GM18868 (cell line): ENCODE data around the gene TTC28.
"Not testable (repeated sequence)": the region's sequence is repeated elsewhere in the genome, so short reads cannot be mapped to it uniquely, and the experiment has no call there.

Source experiments
- ATAC-seq: cut with Tn5 transposase; IDR thresholded peaks from one replicate; pipeline ENCODE4 v1.9.1; 2021; ENCODE audit warnings: mild to moderate bottlenecking, moderate library complexity; ENCODE audit not compliant: unreplicated experiment

The TTC28 gene

GRCh38 chr22:28679611-28680287 lies at the start of gene TTC28:
Gene TTC28 (minus strand): TSS chr22:28679840. CDS start chr22:28679723, 117 bp downstream.
- not testable (repeated sequence) for ATAC-seq

GRCh38 chr22:28728621-28729313 lies 49.1 kb upstream of the TTC28 start:
- no peak for ATAC-seq

GRCh38 chr22:28728002-28728401 lies 48.4 kb upstream of the TTC28 start:
- no peak for ATAC-seq

- ATAC-seq, result no peak
These were observed 38.4 kb upstream of the TTC28 start for GRCh38 chr22:28718044-28718443.

- no peak for ATAC-seq
These were observed 37.0 kb upstream of the TTC28 start for GRCh38 chr22:28716686-28717085.

GRCh38 chr22:28715611-28716010 lies 36.0 kb upstream of the TTC28 start:
- ATAC-seq, result no peak

GRCh38 chr22:28714043-28714628 lies 34.5 kb upstream of the TTC28 start:
- ATAC-seq, result no peak

GRCh38 chr22:28711820-28712777 lies 32.5 kb upstream of the TTC28 start:
- no peak for ATAC-seq

- no peak for ATAC-seq
These were observed 31.7 kb upstream of the TTC28 start for GRCh38 chr22:28711341-28711740.

GRCh38 chr22:28710576-28711191 lies 31.0 kb upstream of the TTC28 start:
- no peak for ATAC-seq

GRCh38 chr22:28710107-28710506 lies 30.5 kb upstream of the TTC28 start:
- ATAC-seq, result no peak

GRCh38 chr22:28706845-28707244 lies 27.2 kb upstream of the TTC28 start:
- no peak for ATAC-seq

GRCh38 chr22:28703436-28703835 lies 23.8 kb upstream of the TTC28 start:
- no peak for ATAC-seq

GRCh38 chr22:28702891-28703290 lies 23.3 kb upstream of the TTC28 start:
- no peak for ATAC-seq

- ATAC-seq, result not testable (repeated sequence)
These were observed 13.6 kb upstream of the TTC28 start for GRCh38 chr22:28693041-28693760.

- not testable (repeated sequence) for ATAC-seq
These were observed 10.2 kb upstream of the TTC28 start for GRCh38 chr22:28689796-28690195.

- not testable (repeated sequence) for ATAC-seq
These were observed 3.3 kb upstream of the TTC28 start for GRCh38 chr22:28682966-28683365.

- ATAC-seq, result not testable (repeated sequence)
These were observed 1.3 kb upstream of the TTC28 start for GRCh38 chr22:28680813-28681490.
